Measurements from ENCODE around the gene GAS6.
"Not testable (repeated sequence)": the region's sequence is repeated elsewhere in the genome, so short reads cannot be mapped to it uniquely, and the experiment has no call there.

GAS6 gene

DNA sequence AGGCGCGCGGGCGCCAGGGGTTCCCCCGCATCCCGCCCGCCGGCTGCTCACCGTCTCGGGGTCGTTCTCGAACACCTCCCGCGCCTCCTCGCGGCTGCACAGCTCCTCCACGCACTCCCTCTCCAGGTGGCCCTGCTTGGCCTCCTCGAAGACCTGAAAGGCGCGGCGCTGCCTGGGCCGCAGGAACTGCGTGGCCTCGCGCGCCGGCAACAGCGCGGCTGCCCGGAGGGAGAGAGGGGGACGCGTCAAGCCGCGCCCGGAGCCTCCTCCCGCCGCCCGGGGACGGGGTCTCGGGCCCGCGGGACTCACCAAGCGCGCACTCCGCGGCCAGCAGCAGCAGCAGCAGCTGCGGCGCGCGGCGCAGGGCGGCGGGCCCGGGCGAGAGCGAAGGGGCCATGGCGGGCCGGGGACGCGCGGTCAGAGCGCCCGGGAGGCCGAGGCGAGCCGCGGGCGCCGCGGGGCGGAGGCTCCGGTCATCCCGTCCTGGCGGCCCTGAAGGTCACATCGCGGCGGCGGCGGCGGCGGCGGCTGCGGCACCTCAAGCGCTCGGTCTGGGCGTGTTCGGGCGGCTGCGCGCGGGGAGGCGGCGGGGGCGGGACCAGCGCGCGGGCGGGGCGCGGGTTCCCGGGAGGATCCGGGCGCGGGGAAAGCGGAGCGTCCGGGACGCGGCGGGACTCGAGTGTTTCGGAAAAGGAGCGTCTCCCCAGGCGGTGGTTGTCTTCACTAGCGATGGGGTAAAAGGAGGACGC lies at the start of gene GAS6:
Gene GAS6, minus strand, starts transcription at position 553 of the 749 bp plus-strand sequence. Its CDS starts 156 bp downstream, at position 397.
- DNase-seq (ENCODE audit: low read depth in 2 of 2) = no peak

DNA sequence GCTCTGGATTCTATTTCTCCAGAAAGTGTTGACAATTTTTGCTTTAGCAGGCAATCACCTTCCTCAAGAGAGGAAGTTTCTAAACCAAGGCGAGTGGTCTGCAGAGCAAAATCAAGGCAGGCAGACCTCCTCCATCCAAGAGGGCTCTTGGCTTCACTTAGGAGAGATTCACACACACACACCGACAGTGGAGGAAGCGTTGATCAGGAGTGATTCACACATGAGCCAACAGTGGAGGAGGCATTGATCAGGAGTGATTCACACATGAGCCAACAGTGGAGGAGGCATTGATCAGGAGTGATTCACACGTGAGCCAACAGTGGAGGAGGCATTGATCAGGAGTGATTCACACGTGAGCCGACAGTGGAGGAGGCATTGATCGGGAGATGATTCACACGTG lies 49.5 kb upstream of the GAS6 start:
- DNase-seq (ENCODE audit: low read depth in 2 of 2) = not testable (repeated sequence)

DNA sequence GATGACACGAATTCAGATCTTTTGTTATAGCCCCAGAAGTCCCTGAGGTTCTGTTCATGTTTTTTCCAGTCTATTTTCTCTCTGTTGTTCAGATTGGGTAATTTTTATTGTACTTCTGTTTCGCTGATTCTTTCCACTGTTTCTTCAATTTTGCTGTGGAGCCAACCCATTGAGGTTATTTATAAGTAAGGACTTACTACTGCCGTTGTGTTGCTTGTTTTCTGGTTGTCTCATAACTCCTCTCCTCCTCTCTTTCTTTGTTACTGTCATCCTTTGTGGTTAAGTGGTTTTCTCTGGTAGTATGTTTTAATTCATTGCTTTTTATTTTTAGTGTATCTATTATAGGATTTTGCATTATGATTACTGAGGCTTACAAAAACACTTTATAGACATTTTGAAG lies 48.7 kb upstream of the GAS6 start:
- DNase-seq (ENCODE audit: low read depth in 2 of 2) = no peak

DNA sequence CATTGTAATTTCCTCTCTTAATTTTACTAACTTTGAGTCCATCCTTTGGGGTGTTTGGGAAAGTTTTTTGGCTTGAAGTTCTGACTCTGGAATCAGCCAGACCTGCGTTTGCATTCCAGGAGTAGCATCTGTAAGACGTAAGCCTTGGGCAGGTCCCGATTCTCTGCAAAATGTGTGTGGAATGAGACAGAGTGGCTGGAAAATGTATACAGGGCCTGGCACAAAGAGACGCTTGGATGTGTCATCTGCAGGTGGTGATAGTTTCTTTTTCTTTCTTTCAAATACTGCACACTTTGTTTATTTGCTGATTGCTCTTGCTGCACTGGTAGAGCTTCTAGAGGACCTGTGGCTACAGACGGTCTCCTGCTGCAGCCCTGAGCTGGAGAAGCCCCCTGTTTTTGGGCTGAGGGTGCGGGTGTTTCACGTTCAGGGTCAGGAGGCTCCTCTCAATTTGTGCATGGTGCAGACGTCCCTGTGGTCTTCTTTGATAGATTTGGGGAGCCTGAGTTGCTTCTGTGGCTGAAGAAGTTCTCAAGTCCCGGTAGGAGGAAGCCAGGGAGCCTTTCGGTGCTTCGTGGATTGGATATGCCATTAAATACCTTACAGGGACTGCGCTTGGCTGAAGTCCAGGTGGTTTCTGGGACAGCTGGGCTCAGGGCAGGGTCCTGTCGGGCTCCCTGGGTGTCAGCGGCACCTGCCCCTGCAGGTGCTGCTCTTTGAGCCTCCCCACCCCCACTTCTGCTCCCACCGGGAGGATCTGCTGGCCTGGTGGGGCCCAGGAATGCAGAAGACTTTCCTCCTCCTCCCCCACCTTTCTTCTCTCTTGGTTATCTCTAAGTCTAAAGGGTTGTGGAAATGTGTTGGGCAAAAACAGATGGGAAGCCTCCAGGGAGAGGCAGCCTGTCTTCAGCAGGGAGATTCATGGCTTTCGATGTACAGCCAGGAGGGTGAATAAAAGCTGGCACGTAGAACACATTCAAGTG lies 44.0 kb upstream of the GAS6 start:
- DNase-seq (ENCODE audit: low read depth in 2 of 2) = peak; percentile 67 to 74

DNA sequence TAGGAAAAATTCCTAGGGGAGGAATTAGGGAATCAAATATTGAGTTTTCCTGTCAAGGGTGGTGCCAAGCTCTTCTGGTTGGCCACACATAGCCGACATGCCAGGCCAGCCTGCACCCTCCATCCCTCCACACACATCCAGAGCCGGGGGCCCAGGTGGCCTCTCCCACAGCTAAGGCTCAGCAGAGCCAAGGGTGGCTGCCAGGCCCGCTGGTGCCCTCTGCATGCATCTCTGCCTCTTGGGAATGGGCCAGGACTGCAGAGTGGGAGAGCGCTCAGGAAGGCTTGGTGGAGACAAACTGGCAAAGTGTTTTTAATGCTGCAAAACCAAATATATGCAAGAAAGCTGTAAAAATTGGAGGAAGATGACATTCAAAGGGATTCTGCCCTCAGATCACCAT lies 42.7 kb upstream of the GAS6 start:
- no peak for DNase-seq (ENCODE audit: low read depth in 2 of 2)

DNA sequence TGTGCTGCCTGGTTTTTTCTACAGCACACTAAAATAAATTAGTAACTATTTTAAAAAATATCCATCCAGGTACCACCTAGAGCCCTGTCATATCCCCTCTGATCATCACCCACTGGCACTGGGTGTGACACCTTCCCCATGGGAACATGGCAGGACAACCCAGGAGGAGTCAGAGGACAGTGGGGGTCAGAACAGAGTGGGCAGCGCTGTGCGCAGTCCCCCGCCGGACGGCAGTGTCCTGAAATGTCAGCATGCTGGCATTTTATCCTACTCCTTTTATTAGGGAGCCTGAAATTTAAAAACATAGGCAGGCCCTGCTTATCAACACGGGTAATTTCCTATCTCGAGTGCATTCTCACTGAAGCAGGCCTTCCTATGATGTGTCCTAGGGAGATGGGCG lies 42.1 kb upstream of the GAS6 start:
- DNase-seq (ENCODE audit: low read depth in 2 of 2) = no peak

DNA sequence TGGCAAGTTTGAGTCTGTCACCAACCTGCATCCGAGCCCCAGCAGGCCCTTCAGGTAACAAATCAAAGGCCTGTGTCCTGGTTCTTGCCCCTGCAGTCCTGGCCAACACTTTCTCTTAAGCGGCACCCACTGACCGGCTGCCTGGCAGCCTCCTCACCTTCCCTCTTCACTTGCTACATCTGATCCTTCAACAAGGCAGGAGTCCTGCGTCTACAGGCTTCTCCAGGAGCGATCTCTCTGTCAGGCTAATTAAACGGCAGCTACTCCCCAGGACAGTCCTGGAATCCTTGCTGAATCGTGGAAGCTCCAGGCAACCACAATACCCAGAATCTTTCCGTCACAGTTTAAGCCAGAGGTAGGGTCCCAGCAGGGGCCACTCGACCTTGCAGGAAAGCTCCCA lies 41.1 kb upstream of the GAS6 start:
- DNase-seq (ENCODE audit: low read depth in 2 of 2) = no peak

DNA sequence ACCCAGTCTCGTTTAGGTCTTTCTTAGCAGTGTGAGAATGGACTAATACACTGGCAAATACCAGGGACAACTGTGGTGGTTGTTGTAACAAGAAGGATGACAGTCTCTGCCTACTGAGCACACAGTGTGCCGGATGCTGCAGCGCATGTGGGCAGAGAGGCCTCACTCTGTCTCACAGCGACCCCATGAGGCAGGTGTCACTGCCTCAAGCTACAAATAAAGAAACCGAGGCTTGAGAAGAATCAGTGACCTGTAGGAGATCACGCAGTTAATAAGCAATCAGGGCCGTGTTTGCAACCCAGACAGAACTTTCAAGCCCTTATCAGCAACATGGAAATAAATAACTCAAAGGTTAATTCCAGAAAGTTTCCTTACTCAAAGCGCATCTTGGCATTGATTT lies 40.5 kb upstream of the GAS6 start:
- DNase-seq (ENCODE audit: low read depth in 2 of 2) = no peak

DNA sequence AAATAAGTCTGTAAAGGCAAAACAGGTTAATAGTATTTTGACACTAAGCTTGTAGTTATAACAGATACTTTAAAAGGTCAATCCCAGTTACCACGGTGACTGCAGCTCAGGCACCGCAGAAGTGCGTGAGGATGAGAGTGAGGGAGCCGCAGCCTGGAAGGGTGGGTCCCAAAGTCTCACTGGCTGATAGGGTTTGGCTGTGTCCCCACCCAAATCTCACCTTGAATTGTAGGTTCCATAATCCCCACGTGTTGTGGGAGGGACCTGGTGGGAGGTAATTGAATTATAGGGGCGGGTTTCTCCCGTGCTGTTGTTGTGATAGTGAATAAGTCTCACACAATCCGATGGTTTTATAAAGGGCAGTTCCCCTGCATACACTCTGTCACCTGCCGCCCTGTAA lies 40.0 kb upstream of the GAS6 start:
- no peak for DNase-seq (ENCODE audit: low read depth in 2 of 2)

DNA sequence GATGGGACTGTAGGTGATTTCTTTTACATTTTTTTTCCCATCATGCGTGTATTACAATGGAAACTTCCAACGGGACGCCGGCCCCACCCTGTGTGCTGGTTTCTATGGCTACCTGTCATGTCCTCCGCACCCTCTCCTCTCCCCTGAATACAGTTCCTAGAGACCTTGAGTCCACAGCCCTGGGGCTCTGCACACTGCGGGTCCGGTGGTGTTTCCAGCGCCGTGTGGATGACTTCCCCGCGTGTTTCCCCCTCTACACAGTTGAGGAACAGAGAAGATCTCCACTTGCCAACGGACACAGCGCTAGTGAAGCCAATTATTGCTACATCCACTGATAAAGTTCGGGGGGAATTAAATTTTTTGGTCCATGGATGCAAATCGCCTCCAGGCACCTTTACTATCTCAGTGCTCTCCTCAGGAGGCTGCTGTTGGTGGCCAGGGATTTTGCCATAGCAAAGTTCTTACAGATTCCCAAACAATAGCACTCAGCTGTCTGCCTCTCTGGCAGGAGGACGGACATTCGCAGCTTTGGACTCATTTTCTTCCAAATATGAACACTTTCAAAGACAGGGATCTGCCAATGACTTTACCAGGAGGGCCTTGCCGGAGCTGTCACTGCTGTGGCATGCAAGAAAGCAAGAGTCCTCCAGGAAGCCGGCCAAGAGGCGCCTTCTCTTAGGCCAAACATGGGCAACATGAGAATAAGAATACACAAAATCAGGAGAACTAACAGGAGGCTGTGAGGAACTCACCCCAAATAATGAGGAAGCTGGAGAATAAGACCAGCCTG lies 39.3 kb upstream of the GAS6 start:
- DNase-seq (ENCODE audit: low read depth in 2 of 2) = no peak

DNA sequence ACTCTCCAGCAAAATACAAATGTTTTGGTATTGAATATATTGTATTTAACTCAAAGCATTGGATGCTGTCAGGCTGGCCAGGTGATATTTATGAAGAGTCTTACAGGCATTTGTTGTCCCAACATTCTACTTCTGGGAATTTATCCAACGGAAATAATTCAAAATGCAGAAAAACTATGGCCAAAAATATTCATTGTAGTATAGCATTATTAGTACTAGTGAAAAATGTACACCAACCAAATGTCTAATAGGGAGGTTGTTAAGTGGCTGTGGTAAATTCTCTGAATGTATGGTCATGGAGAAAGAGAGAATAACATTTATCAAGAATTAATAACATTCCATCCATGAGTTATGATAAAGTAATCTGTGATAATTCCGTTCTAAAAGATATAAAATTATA lies 38.6 kb upstream of the GAS6 start:
- DNase-seq (ENCODE audit: low read depth in 2 of 2) = peak in 1 of 2 experiments; percentile 60

DNA sequence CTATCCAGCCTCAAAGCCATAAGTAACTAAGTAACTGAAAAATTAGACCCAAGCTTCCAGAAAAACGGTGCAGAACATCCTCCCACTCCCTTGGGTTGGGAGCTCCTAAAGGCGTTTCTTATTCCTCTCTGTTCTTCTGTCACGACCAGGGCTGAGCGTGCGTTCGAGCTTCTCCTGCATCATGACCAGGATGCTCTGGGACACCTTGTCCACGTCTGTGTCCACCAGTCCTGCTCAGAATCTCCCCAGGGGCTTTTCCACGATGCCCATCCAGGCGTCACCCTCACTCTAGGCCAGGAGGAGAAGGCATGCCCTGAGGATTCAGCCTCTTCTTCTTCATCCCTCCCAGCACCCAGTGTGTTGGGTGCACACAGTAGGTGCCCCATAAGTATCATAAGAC lies 37.8 kb upstream of the GAS6 start:
- DNase-seq (ENCODE audit: low read depth in 2 of 2) = no peak

DNA sequence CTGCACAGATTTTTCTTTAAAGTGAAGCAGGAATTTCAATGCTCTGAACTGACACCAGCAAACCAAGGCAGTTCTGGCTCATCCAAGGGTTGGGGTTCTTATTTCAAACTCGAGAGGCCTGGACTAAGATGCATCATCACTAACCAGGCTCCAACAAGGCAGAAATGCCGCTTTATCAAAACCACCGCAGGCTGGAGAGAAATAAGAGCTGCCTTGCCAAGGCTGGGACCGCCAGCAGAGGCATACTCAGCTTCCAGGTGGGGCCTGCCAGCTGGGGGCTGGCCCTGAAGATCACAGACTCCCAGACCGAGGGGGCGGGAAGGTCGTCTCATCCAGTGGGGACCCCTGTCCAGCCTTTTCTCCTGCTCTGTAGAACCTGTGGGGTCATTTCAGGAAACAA lies 37.4 kb upstream of the GAS6 start:
- no peak for DNase-seq (ENCODE audit: low read depth in 2 of 2)

DNA sequence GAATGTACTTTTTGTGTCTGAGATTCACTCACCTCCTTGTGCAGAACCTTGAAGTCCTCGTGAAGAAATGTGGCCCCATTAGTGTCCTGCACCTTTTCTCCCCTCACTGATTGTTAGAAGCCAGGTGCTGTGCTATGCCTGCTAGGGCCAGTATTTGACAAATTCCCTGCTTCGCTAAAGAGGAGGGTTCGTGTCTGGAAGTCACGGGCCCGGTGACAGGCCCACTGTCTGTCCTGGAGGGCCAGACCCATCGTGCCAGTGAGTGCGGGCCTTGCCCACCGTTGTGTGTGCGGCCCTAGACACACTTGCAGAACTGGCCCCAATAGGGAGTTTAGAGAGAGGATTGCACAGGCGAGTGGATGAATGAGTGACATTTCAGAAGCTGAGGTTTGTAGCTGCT lies 36.8 kb upstream of the GAS6 start:
- no peak for DNase-seq (ENCODE audit: low read depth in 2 of 2)

DNA sequence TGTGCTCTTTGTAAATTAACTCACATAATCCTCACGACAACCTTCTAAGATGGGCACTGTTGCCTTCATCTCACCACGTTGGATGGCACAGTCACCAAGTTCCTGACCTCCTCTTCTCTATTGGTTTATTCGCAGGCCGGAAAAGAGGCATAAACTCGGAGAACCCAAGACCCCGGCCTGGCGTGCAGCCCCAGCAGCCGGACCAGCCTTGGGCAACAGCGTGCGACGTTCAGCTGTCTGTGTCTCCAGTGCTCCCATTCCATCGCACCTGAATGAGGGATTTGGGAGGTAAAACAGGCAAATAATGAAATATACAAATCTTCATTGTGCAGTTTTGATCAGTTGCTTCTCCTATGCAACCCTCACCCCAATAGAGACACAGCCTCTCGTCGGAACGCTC lies 34.5 kb upstream of the GAS6 start:
- DNase-seq (ENCODE audit: low read depth in 2 of 2) = no peak

DNA sequence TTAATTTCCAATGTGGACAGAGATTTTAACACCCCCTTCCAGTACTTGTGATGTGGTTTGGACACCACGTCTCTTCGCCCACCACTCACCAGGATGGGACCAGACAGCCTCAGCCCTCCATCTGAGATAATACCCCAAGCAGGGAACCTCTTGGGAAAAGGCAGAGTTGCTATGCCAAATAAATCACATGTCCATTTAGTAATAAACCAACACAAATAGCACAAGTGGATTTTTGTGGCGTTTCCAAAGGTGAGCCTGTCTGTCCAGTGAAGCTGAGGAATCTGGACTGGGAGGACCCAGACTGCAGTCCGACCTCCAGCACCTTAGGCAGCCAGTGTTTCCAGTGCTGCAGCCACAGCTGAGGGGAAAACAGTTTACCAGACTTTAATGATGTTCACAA lies 34.1 kb upstream of the GAS6 start:
- no peak for DNase-seq (ENCODE audit: low read depth in 2 of 2)

DNA sequence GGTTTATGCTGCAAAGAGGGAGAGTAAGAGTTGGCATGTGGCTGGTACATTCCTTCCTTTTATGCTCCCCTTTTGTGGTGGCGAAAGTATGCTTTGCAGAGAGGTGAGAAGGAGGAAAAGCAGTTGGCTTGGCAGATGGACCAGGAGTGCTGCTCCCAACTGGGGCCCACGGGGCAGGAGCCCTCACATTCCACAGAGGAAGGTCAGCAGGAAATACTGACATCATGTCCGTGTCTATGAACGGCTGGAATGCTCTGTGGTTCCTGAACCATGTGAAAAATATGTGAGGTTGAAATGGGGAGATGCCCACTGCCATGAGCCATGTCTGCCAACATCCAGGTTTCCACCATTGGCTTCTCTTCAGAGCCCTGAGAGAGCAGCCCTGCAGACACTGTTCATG lies 33.3 kb upstream of the GAS6 start:
- peak; percentile 87 to 89 for DNase-seq (ENCODE audit: low read depth in 2 of 2)

DNA sequence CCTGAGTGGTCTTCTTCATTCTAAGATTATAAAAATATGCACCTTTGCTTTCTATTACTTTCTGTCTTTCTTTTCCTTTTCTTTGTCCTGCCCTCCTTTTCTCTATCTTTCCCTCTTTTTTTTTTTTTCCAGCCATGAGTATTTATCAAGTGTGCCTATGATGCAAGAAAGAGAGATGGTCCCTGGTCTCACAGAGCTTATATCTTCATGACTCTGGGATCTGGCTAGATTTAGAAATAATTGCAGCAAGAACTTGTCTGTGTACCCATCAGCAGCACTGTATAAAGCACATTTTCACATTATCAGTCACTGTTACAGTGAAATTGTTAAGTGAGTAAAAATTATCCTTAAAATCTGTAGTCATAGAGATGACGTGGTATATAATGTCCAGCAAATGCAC lies 31.6 kb upstream of the GAS6 start:
- no peak for DNase-seq (ENCODE audit: low read depth in 2 of 2)

DNA sequence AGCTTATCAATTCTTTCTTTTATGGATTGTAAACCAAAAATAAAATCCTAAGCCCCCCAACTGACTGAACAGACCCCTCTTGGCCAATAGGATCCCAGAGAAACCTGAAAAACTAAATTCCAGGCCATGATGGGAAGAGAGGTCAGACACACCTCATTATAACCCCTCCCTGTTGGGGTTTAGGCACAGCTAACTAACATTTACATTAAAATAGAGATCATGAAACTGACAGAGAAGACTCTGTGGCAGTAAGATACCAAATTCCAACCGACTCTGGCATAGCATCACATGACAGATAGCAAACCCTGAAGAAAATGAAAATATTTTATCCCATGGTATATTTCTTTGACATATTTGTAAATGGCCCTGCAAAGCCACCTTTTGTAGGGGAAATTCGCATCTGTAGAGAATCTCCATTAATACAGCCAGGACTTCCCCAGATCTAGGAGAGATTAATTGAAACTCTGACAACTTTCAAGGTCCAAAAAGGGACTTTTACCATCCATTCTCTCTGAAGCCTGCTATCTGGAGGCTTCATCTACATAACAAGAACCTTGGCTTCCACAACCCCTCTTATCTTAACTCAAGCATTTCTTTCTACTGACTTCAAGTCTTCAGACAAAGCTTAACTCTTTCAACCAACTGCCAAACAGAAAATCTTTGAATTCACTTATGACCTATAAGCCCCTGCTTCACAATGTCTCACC lies 27.1 kb upstream of the GAS6 start:
- DNase-seq (ENCODE audit: low read depth in 2 of 2) = no peak

DNA sequence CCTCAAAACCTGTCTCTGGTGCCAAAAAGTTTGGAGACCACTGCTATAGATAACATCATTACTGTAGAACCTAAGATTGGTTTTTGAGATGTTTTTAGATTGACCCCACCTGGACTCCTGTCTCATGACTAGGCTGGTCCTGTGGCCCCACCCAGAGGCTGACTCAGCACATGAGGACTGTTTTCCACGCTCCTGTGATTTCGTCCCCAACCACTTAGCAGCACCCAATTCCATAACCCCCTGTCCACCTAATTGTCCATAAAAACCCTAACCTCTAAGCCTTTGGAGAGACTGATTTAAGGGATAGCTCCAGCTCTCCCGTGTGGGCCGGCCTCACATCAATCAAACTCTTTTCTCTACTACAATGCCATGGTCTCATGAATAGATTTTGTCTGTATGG lies 25.6 kb upstream of the GAS6 start:
- DNase-seq (ENCODE audit: low read depth in 2 of 2) = no peak

DNA sequence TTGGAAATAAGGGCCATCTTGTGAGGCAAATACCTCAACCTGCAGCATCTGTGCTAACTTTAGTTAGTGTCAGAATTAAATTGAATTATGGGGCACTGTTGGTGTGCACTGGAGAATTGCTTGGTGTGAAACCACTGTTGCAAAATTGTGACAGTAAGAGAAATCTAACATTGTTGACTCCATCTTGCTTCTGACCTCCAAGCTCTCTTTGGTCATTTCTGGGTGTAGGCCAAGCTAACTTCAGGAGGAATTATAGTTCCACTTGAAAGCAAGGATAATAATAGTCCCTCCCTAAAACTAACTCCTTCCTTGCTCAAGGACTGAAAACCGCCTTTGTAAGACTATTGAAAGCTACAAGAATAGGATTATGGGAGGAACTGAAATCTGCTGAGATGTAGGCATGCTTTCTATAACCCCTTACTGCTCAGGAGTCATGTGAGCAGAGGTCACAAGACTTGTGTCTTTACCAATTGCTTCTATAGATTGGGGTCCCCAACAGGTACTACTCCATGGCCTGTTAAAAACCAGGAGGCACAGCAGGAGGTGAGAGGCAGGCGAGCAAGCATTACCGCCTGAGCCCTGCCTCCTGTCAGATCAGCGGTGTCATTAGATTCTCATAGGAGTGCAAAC lies 24.9 kb upstream of the GAS6 start:
- no peak for DNase-seq (ENCODE audit: low read depth in 2 of 2)
